Left ventricle myocardium inferior (tissue), 1 donor: ENCODE data around the gene STH. TPM values are rescaled to one million over a fixed set of nuclear protein-coding genes. Genes with fewer than 3 reads are reported as not detected.

Experiments
- DNase-seq: peaks from one replicate; pipeline ENCODE4 v3.0.0-alpha.2; 2020
- H3K27ac ChIP-seq: fragments of 200-600 bp; replicated peaks from 2 replicates; pipeline ENCODE4 v1.8.0; 2021
- H3K27me3 ChIP-seq: fragments of 200-600 bp; 2 replicates; pipeline ENCODE4 v1.8.0; 2021; ENCODE audit warnings: low read depth
- H3K36me3 ChIP-seq: fragments of 200-600 bp; 2 replicates; pipeline ENCODE4 v1.8.0; 2021
- H3K4me1 ChIP-seq: fragments of 200-600 bp; 2 replicates; pipeline ENCODE4 v1.8.0; 2021
- H3K4me3 ChIP-seq: fragments of 200-600 bp; 2 replicates; pipeline ENCODE4 v1.8.0; 2021; ENCODE audit warnings: mild to moderate bottlenecking, moderate library complexity
- H3K9me3 ChIP-seq: fragments of 200-600 bp; replicated peaks from 2 replicates; pipeline ENCODE4 v1.8.0; 2021
- intact Hi-C: fragments of 100-400 bp; cut with micrococcal nuclease; formaldehyde crosslinking; loops from one replicate; pipeline ENCODE4 v1.11.0; 2022
- total RNA-seq: library from RNA; stranded (reverse); fragmentation: NEBNext Ultra II Directional; extraction: Animal tissue kit (Norgen Biotek cat#: 25700); gene quantifications from one replicate; pipeline ENCODE4 v1.2.1, GENCODE V29; 2021
- TF ChIP-seq, protein P1 (sequence below): fragments of 200-600 bp; IDR thresholded peaks from 2 replicates; pipeline ENCODE4 v1.8.0; 2021; ENCODE audit warnings: antibody characterized with exemption, mild to moderate bottlenecking, borderline replicate concordance
- donor health status: DM: no; HTN: yes; CAD: no; lungs with severe emphysema.

Gene STH
- total RNA-seq, 1 donor from 2014 or later, result not detected

- TF ChIP-seq, protein P1, sequence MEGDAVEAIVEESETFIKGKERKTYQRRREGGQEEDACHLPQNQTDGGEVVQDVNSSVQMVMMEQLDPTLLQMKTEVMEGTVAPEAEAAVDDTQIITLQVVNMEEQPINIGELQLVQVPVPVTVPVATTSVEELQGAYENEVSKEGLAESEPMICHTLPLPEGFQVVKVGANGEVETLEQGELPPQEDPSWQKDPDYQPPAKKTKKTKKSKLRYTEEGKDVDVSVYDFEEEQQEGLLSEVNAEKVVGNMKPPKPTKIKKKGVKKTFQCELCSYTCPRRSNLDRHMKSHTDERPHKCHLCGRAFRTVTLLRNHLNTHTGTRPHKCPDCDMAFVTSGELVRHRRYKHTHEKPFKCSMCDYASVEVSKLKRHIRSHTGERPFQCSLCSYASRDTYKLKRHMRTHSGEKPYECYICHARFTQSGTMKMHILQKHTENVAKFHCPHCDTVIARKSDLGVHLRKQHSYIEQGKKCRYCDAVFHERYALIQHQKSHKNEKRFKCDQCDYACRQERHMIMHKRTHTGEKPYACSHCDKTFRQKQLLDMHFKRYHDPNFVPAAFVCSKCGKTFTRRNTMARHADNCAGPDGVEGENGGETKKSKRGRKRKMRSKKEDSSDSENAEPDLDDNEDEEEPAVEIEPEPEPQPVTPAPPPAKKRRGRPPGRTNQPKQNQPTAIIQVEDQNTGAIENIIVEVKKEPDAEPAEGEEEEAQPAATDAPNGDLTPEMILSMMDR, result no peak
- Histone ChIP-seq H3K27me3 (no peaks in the 10 kb centered on the region), H3K4me1 (no peaks in the 10 kb centered on the region), H3K27ac (no peak overlapping the region), H3K9me3 (no peaks in the 10 kb centered on the region), H3K4me3 (no peak overlapping the region), H3K36me3 (no peaks in the 10 kb centered on the region)
- intact Hi-C loops, result no loop called here
- no peak for DNase-seq
Measured at GRCh38 chr17:45958307-45958706, 40.7 kb upstream of the STH start.

DNA sequence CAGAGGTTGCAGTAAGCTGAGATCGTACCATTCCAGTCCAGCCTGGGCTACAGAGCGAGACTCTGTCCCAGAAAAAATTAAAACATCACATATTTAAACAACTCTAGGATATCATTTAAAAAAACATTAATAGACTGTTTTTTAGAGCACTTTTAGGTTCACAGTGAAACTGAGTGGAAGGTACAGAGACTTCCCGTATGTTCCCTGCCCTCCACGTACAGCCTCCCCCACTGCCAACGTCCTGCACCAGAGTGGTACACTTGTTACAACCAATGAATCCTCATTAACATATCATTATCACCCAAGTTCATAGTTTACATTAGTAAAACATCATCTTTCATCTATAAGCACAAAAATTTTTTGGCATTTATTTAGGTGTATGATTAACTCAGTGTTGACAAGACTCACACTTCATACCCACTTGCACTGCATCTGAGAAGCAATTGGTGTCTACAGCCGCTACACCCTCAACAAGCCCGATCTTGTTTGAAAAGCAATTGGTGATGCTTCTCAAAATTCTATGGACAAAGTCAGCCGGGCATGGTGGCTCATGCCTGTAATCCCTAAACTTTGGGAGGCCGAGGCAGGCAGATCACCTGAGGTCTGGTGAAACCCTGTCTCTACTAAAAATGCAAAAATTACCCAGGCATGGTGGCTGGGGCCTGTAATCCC lies 39.9 kb upstream of the STH start:
- Histone ChIP-seq H3K27ac (no peak overlapping the region), H3K4me3 (no peak overlapping the region), H3K27me3 (no peaks in the 10 kb centered on the region), H3K4me1 (no peaks in the 10 kb centered on the region), H3K36me3 (no peaks in the 10 kb centered on the region), H3K9me3 (no peaks in the 10 kb centered on the region)
- intact Hi-C loops, result no loop called here
- TF ChIP-seq, protein P1, result no peak
- DNase-seq, result no peak

DNA sequence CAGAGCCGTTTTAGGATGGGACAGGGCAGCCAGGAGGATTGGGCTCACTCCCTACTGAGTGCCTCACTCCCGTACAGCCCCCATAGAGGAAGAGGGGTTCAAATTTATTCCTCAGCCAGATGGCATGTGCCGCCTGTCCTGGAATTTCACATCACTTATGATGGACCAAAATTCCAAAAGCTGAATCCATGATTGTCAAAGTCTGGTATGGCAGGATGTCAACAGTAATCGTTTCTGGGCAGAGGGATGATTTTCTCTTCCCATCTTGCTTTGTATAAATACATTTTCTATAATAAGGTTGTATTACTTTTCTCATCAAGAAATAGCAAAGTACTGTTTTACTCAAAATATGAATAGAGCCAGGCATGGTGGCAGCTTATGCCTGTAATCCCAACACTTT lies 38.7 kb upstream of the STH start:
- H3K27ac ChIP-seq, result no peak overlapping the region
- H3K27me3 ChIP-seq, result no peaks in the 10 kb centered on the region
- intact Hi-C loops, result no loop called here
- no peaks in the 10 kb centered on the region for H3K9me3 ChIP-seq
- TF ChIP-seq, protein P1, result no peak
- H3K36me3 ChIP-seq, result no peaks in the 10 kb centered on the region
- H3K4me3 ChIP-seq, result no peak overlapping the region
- H3K4me1 ChIP-seq, result no peaks in the 10 kb centered on the region
- DNase-seq, result no peak

DNA sequence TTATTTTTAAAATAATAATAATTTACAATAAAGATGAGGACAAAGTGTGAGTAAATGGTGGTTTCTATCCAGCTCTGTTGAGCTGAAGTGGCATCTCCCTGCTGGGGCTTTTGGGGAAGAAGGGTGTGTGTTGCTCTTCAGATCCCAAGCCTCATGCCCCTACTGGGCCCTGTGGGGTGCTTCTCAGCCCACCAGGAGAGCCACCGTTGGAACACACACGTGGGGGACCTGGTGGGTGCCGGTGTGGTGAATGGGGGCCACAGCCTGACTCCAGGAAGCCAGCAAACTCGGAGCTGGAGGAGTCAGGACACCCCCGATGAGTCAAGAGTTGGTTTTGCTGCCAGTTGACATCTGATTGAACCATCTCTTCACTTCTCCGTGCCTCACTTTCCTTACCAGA lies 37.8 kb upstream of the STH start:
- no peaks in the 10 kb centered on the region for H3K36me3 ChIP-seq
- DNase-seq, result no peak
- no peak overlapping the region for H3K4me3 ChIP-seq
- H3K27ac ChIP-seq, result no peak overlapping the region
- H3K4me1 ChIP-seq, result peaks cover 6% of the 10 kb centered on the region
- intact Hi-C loops, result no loop called here
- H3K9me3 ChIP-seq, result no peaks in the 10 kb centered on the region
- H3K27me3 ChIP-seq, result no peaks in the 10 kb centered on the region
- TF ChIP-seq, protein P1, result no peak

- H3K4me1 ChIP-seq, result peaks cover 8% of the 10 kb centered on the region
- no peak overlapping the region for H3K4me3 ChIP-seq
- intact Hi-C loops, result no loop called here
- H3K9me3 ChIP-seq, result no peaks in the 10 kb centered on the region
- no peak overlapping the region for H3K27ac ChIP-seq
- H3K36me3 ChIP-seq, result no peaks in the 10 kb centered on the region
- no peaks in the 10 kb centered on the region for H3K27me3 ChIP-seq
- TF ChIP-seq, protein P1, result no peak
- DNase-seq, result no peak
Measured at GRCh38 chr17:45962221-45962972, 36.7 kb upstream of the STH start.
